PC-9 (cell line): ENCODE data around the gene SLC25A34. TPM values are rescaled to one million over a fixed set of nuclear protein-coding genes. Genes with fewer than 3 reads are reported as not detected.

Source experiments
- BruUV-seq: library from RNA; stranded (reverse); fragments of 400-500 nt; replicated peaks from 2 replicates; lab custom pipeline; 2021; lab: Mats Ljungman, UMichigan
- CTCF ChIA-PET: fragments of 300-600 bp; sonication (Branson Sonifier 250); formaldehyde crosslinking; loops from one replicate; lab custom pipeline; 2022; ENCODE audit warnings: antibody characterized with exemption; lab: Charles Lee
- POLR2A ChIA-PET: fragments of 300-600 bp; sonication (Branson Sonifier 250); formaldehyde crosslinking; loops from one replicate; lab custom pipeline; 2022; ENCODE audit warnings: antibody characterized with exemption; ENCODE audit not compliant: unreplicated experiment; lab: Charles Lee
- DNase-seq, 2 experiments: peaks; one replicate each; pipeline versions ENCODE4 v3.0.0 to v3.0.0-alpha.2; 2015 to 2022; ENCODE audit warnings: mixed read lengths in 1 of 2
- H2AFZ ChIP-seq: fragments of 200-600 bp; sonication (generic); 2 replicates; pipeline ENCODE4 v1.8.1; 2017; ENCODE audit warnings: antibody characterized with exemption
- H3F3A ChIP-seq: fragments of 200-600 bp; sonication (generic); 2 replicates; pipeline ENCODE4 v1.8.1; 2017; ENCODE audit warnings: antibody characterized with exemption, mild to moderate bottlenecking, low read depth; ENCODE audit not compliant: insufficient read depth
- H3K27ac ChIP-seq: fragments of 200-600 bp; sonication (generic); 2 replicates; pipeline ENCODE4 v1.6.1; 2016; ENCODE audit warnings: mixed run types
- H3K27me3 ChIP-seq: fragments of 200-600 bp; sonication (generic); 2 replicates; pipeline ENCODE4 v1.6.1; 2016; ENCODE audit warnings: low read depth, mixed run types; ENCODE audit not compliant: insufficient read depth
- H3K36me3 ChIP-seq: fragments of 200-600 bp; sonication (generic); 2 replicates; pipeline ENCODE4 v1.6.1; 2016; ENCODE audit warnings: low read depth, mixed run types
- H3K4me1 ChIP-seq: fragments of 200-600 bp; sonication (generic); replicated peaks from 2 replicates; pipeline ENCODE4 v1.6.1; 2016; ENCODE audit warnings: mixed run types; ENCODE audit not compliant: insufficient read depth
- H3K4me2 ChIP-seq: fragments of 200-600 bp; sonication (generic); 2 replicates; pipeline ENCODE4 v1.6.1; 2017; ENCODE audit warnings: mixed run types
- H3K4me3 ChIP-seq: fragments of 200-600 bp; sonication (generic); 2 replicates; pipeline ENCODE4 v1.6.1; 2016; ENCODE audit warnings: mixed run types
- H3K79me2 ChIP-seq: fragments of 200-600 bp; sonication (generic); 2 replicates; pipeline ENCODE4 v1.6.1; 2017; ENCODE audit warnings: low read depth, mixed run types
- H3K9me2 ChIP-seq: fragments of 200-600 bp; sonication (generic); 2 replicates; pipeline ENCODE4 v1.8.1; 2017; ENCODE audit warnings: mild to moderate bottlenecking; ENCODE audit not compliant: insufficient read depth
- H3K9me3 ChIP-seq: fragments of 200-600 bp; sonication (generic); 2 replicates; pipeline ENCODE4 v1.8.1; 2016; ENCODE audit warnings: low read depth; ENCODE audit not compliant: insufficient read depth
- H4K20me1 ChIP-seq: fragments of 200-600 bp; sonication (generic); 2 replicates; pipeline ENCODE4 v1.8.1; 2017; ENCODE audit not compliant: insufficient read depth
- CTCF ChIP-seq: fragments of 200-600 bp; sonication (generic); conservative IDR thresholded peaks from 2 replicates; pipeline ENCODE4 v1.6.1; 2017; ENCODE audit warnings: mixed run types, antibody characterized with exemption, mild to moderate bottlenecking, moderate library complexity
- EZH2 ChIP-seq: fragments of 200-600 bp; sonication (generic); IDR thresholded peaks from 2 replicates; pipeline ENCODE4 v1.8.0; 2017; ENCODE audit warnings: antibody characterized with exemption, low read depth
- intact Hi-C: fragments of 100-400 bp; cut with micrococcal nuclease; formaldehyde crosslinking; loops from one replicate; pipeline ENCODE4 v1.10.0; 2022; ENCODE audit not compliant: unreplicated experiment
- total RNA-seq: library from RNA; stranded (reverse); gene quantifications from 2 replicates; pipeline ENCODE4 v1.2.3, GENCODE V29; 2021

Gene SLC25A34
- total RNA-seq, 1 experiment from 2014 or later, result 1.7 TPM

GRCh38 chr1:15768388-15768787, 32.3 kb downstream of the SLC25A34 start:
- H3K4me3 ChIP-seq, result no peak overlapping the region
- POLR2A ChIA-PET, result no interaction called here

GRCh38 chr1:15770313-15770962, 34.4 kb downstream of the SLC25A34 start:
- CTCF ChIA-PET, result no interaction called here

More at GRCh38 chr1:15768388-15768787, 32.3 kb downstream of the SLC25A34 start:
- H3K79me2 ChIP-seq, result no peaks in the 10 kb centered on the region
- no peaks in the 10 kb centered on the region for H3K9me3 ChIP-seq
- no peak overlapping the region for H3K27ac ChIP-seq
- intact Hi-C loops, result no loop called here
- H3K4me2 ChIP-seq, result no peak overlapping the region
- no peaks in the 10 kb centered on the region for H3F3A ChIP-seq
- CTCF ChIA-PET, result no interaction called here
- H3K9me2 ChIP-seq, result no peaks in the 10 kb centered on the region
- no peak overlapping the region for H2AFZ ChIP-seq
- no peaks in the 10 kb centered on the region; the same call in 1 of the 2 replicates for H3K36me3 ChIP-seq
- no peaks in the 10 kb centered on the region for H3K27me3 ChIP-seq
- H4K20me1 ChIP-seq, result no peaks in the 10 kb centered on the region
- BruUV-seq, result no TSS peak
- TF ChIP-seq EZH2, result no peak
- H3K4me1 ChIP-seq, result peaks cover 5% of the 10 kb centered on the region; the same call in 1 of the 2 replicates
- DNase-seq, result no peak

GRCh38 chr1:15771836-15772515, 35.9 kb downstream of the SLC25A34 start:
- no peak for DNase-seq
- Histone ChIP-seq H3K79me2 (no peaks in the 10 kb centered on the region), H3K9me2 (no peaks in the 10 kb centered on the region), H3K9me3 (no peaks in the 10 kb centered on the region), H3K4me3 (no peak overlapping the region), H3K4me2 (no peak overlapping the region), H3K27me3 (no peaks in the 10 kb centered on the region), H3K27ac (no peak overlapping the region), H4K20me1 (no peaks in the 10 kb centered on the region), H3F3A (no peaks in the 10 kb centered on the region), H3K4me1 (no peaks in the 10 kb centered on the region), H3K36me3 (no peaks in the 10 kb centered on the region; the same call in 1 of the 2 replicates), H2AFZ (no peak overlapping the region)
- ChIA-PET CTCF (no interaction called here), POLR2A (interaction anchor here (0.6 kb wide), 1 partner anchor 77 kb away, joined by 3 read pairs; no protein-coding TSS in a partner anchor)
- TF ChIP-seq EZH2 (no peak), CTCF (no peak)
- intact Hi-C loops, result no loop called here
- no TSS peak for BruUV-seq

More at GRCh38 chr1:15770313-15770962, 34.4 kb downstream of the SLC25A34 start:
- BruUV-seq, result no TSS peak
- H3K9me3 ChIP-seq, result no peaks in the 10 kb centered on the region
- H3K79me2 ChIP-seq, result no peaks in the 10 kb centered on the region
- no peak for DNase-seq
- no peaks in the 10 kb centered on the region for H3K4me1 ChIP-seq
- no peak for TF ChIP-seq EZH2
- no peak for TF ChIP-seq CTCF
- no peaks in the 10 kb centered on the region for H3F3A ChIP-seq
- no peak overlapping the region for H3K4me2 ChIP-seq
- no peak overlapping the region for H3K27ac ChIP-seq
- no peaks in the 10 kb centered on the region; the same call in 1 of the 2 replicates for H3K36me3 ChIP-seq
- POLR2A ChIA-PET, result no interaction called here
- intact Hi-C loops, result no loop called here
- H2AFZ ChIP-seq, result no peak overlapping the region
- H4K20me1 ChIP-seq, result no peaks in the 10 kb centered on the region
- no peaks in the 10 kb centered on the region for H3K9me2 ChIP-seq
- no peak overlapping the region for H3K4me3 ChIP-seq
- H3K27me3 ChIP-seq, result no peaks in the 10 kb centered on the region
